Globus pallidus (tissue), 1 donor: ENCODE results near the gene UBXN10.

ENCODE experiments used
- DNase-seq: peaks from one replicate; pipeline ENCODE4 v3.0.0-alpha.2; 2015; ENCODE audit warnings: low spot score

The UBXN10 gene

GRCh38 chr1:20185834-20186782, at the start of gene UBXN10, which contains the start of gene PLA2G2C:
TSS of gene UBXN10 (plus strand) at chr1:20186096. CDS start at chr1:20190562, 4,466 bp downstream.
TSS of gene PLA2G2C (minus strand) at chr1:20186518. CDS start at chr1:20177363, 9,155 bp downstream.
- no peak for DNase-seq

- no peak for DNase-seq
Observed at GRCh38 chr1:20136249-20136648, 49.6 kb upstream of the UBXN10 start.

GRCh38 chr1:20137055-20137454, 48.8 kb upstream of the UBXN10 start:
- DNase-seq: no peak

DNA sequence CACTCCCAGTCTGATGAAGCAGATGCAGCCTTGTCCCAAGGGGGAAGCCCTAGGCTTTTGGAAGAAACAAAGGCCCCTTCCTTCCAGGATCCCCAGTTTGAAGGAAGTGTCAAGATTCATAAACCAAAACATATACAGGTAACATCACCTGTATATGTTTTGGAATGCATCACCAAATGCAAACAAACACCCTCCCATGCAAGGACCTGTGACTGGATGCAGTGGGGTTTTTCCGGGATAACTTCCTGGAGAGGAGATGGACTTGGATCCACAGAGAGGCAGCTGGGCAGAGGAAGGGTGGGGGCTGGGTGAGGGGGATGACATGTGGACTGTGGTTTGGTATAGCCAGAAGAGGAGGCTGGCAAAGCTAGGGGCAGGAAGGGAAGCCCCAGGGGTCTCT, 48.3 kb upstream of the UBXN10 start:
- DNase-seq: no peak

DNA sequence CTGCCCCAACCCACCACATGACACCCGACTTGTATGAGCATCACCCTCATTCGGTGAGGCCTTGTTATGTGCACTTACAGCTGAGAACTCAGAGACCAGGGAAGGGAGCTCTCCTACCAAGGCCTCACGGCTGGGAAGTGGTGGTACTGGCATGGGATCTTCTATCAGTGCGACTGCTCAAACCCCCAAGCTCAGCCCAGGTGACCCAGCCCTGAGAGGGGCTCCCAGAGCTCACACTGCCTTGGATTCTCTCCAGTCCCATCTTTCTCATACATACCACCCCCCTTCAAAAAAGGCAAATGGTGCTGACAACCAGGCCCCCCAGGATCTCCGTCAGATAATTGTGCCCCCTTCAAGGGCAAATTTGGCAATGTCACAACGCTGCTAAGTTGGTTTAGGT, 47.5 kb upstream of the UBXN10 start:
- no peak for DNase-seq

- no peak for DNase-seq
Observed at GRCh38 chr1:20138961-20139550, 46.8 kb upstream of the UBXN10 start, which contains the start of gene PLA2G2F. TSS of gene PLA2G2F (plus strand) at chr1:20139323. CDS start at chr1:20139428, 105 bp downstream.

GRCh38 chr1:20139776-20140612, 45.9 kb upstream of the UBXN10 start:
- DNase-seq: no peak

DNA sequence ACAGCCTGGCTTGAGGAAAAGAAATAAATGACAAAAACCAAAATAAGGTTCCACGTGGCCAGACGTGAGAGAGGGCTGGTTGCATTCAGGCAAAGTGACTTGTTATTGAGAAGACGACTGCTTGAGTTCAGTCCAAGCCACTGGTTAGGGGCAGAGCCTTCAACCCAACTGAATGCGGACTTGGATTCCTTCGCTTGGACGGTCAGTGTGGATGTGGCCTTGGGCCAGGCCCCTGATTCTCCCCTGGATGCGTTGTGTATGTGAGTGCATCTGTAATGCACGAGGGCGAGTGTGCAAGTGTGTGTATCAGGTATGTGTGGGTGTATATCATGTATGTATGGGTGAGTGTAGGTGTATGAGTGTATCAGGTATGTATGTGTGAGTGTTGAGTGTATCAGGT, 44.9 kb upstream of the UBXN10 start:
- DNase-seq: no peak

DNA sequence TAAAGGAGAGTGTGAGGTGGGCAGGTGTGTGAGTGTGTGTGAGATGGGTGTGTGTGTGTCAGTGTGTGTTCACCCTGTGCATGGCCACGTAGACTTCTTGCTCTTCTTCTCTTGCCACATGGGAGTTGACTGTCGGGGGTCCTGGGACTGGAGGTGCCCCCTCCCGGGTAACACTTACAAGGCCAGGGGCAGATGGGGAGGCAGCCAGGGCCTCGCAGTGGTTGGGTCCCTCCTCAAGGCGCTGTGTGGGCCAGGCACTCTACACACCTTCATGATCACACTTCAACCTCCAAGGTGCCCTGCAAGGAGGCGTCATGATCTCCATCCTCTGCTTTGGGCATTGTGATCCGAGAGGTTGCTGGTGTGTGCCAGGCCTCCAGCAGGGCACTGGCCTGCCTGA, 44.4 kb upstream of the UBXN10 start:
- no peak for DNase-seq

GRCh38 chr1:20142001-20142710, 43.7 kb upstream of the UBXN10 start:
- no peak for DNase-seq

GRCh38 chr1:20143318-20143717, 42.6 kb upstream of the UBXN10 start:
- DNase-seq: no peak

GRCh38 chr1:20143734-20144565, 41.9 kb upstream of the UBXN10 start:
- DNase-seq: no peak

DNA sequence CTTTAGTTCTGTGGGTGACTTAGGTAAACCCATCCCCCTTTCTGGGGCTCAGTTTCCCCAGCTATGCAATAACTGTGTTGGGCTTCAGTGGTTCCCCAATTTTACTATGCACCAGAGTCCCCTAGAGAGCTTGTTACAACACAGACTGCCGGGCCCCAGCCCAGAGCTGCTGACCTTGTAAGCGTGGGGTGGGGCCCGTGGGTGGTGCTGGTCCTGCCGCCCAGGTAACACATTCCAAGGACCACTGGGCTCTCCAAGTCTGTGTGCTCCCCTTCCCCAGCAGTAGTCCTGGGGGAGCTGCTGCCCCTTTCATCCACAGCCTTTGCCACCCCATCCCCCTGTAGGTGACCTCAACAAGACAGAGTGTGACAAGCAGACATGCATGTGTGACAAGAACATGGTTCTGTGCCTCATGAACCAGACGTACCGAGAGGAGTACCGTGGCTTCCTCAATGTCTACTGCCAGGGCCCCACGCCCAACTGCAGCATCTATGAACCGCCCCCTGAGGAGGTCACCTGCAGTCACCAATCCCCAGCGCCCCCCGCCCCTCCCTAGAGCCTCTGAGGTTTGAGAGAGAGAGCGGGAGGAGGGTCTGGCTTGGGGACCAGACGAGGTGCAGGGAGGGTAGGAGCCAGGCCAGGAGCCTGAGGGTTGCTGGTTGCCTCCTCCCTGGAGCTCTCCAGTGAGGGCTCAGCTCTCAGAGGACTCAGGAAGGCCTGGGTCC, 37.9 kb upstream of the UBXN10 start:
- no peak for DNase-seq

GRCh38 chr1:20148571-20149500, 37.1 kb upstream of the UBXN10 start:
- DNase-seq: no peak

DNA sequence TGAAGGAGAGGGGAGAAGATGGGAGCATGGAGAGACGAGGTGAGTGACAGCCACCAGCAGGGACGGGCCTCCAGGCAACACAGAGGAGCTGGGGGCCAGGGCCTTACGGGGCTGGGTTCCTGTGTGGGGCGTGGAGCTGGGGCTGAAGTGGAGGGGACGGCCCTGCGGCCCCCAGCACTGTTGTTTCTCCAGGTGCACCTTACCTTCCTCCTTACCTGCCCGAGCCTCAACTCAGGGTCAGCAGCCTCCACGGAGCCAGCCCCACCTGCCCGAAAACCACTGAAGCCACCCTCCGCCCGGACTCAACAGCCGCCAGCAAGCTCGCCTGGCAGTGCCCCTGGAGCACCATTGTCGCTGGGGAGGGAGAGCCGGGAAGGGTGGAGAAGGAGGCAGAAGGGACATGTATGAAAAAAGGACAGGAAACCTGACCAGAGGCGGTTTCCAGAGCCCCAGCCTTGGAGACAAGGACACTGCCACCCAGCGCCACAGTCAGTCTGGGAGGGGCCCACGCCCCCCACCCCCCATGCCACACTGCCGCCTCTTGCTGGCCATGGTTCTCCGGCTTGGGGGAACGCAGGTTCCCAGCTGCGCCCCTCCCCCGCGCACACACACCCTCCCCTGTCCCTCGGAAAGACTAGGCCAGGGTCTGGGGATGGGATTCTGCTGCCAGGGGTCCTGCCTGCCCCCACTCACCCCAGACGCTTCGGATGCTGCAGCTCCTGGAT, 36.1 kb upstream of the UBXN10 start:
- no peak for DNase-seq

- no peak for DNase-seq
Observed at GRCh38 chr1:20150326-20150705, 35.6 kb upstream of the UBXN10 start.

DNA sequence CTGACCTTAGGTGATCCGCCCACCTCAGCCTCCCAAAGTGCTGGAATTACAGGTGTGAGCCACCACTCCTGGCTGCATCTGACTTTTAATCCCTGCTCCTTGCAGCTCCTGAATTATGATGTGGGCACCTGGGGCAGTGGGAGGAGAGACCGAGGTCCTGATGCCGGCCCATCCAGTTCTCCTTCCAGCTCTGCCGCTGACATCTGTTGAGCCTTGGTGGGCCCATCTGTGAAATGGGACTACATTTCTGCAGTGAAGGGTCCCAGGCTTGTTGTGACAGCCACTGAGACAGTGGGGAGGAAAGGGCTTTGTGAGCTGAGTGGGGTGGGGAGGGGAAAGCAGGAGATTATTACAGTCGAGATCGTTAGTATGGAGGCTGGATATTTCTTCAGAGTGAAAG, 34.9 kb upstream of the UBXN10 start:
- no peak for DNase-seq

DNA sequence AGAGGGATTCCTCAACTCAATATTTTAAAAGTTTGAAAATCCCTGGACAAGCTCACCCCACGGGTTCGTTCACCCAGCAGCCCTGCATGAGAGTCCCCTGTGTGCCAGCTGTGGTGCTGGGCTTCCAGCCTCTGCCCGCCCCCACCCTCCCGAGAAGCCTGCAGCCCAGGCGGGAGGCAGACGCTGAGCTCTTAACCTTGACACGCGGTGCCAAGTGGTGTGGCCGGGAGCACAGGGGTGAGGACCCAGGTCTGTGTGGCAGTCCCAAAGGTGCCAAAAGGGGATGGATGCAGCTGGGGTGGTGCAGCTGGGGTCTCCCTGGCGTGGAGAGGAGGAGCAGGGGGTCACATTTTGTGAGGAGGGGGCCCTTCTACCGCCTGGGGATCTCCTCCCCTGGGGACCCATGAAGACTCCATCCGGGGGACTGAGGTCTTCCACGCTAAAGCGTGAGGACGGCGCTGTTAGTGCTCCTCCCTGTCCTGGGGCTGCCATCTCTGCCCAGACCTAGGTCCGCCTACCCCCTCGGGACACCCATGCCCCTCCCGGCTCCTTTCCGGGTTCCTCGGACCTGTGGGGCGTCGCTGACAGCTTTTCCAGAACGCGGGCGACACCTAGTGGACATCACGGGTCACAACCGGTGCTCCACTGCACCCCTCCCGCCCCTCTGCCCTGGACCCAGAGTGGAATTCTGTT, 33.8 kb upstream of the UBXN10 start:
- DNase-seq: peak; percentile 74
